ENCODE data around the gene RNF115.

The RNF115 gene

GRCh38 chr1:145846201-145846612, 22.3 kb upstream of the RNF115 start:
- Histone ChIP-seq H4K8ac (ENCODE audit: low read depth, low read length) (peak overlapping the region; percentile 80), H3K18ac (ENCODE audit: low read length) (peak overlapping the region; percentile 73), H3K27me3 (ENCODE audit: insufficient read depth, low read length) (no peaks in the 10 kb centered on the region), H2BK5ac (ENCODE audit: low read depth, low read length, poor library complexity) (no peak overlapping the region), H3K79me2 (ENCODE audit: control insufficient read depth, insufficient read depth, low read length, poor library complexity) (peaks cover 5% of the 10 kb centered on the region), H3K4me1 (ENCODE audit: control insufficient read depth in 1 of 2, insufficient read depth in 2 of 2, low read length in 2 of 2) (peaks cover 11 to 20% of the 10 kb centered on the region in 2 experiments), H3K14ac (ENCODE audit: low read length) (peak overlapping the region; percentile 75), H3K9ac (ENCODE audit: low read length) (no peak overlapping the region), H3K9me3 (ENCODE audit: insufficient read depth, low read depth, low read length) (no peaks in the 10 kb centered on the region), H2AK5ac (ENCODE audit: low read length) (peak overlapping the region; percentile 43), H3K23ac (ENCODE audit: low read length) (no peak overlapping the region), H2AFZ (ENCODE audit: insufficient read depth, low read length, poor library complexity) (peak overlapping the region; percentile 80), H3K36me3 (ENCODE audit: control insufficient read depth in 1 of 2, insufficient read depth in 2 of 2, low read length in 2 of 2) (peaks cover 22 to 42% of the 10 kb centered on the region in 2 experiments), H3K4ac (ENCODE audit: low read depth, low read length) (no peak overlapping the region), H3K4me3 (ENCODE audit: low read depth, low read length) (no peak overlapping the region), H2BK120ac (ENCODE audit: insufficient read depth, low read length, poor library complexity) (no peak overlapping the region), H4K91ac (ENCODE audit: low read depth, low read length) (peak overlapping the region; percentile 64), H2BK12ac (ENCODE audit: low read length) (no peak overlapping the region), H3K79me1 (ENCODE audit: low read length) (peaks cover 6% of the 10 kb centered on the region), H3K27ac (ENCODE audit: low read depth, low read length) (no peak overlapping the region), H3K4me2 (ENCODE audit: low read length) (peak overlapping the region; percentile 84), H4K12ac (ENCODE audit: low read depth, low read length) (no peak overlapping the region)
- peak in 1 of 2 donors; percentile 7 for DNase-seq
- WGBS (ENCODE audit: extremely low coverage, insufficient coverage, insufficient read length), result no CpG with 5 or more reads among the region's 3 CpGs

GRCh38 chr1:145845514-145846161, 21.7 kb upstream of the RNF115 start, which contains the start of gene NUDT17:
TSS of gene NUDT17 (plus strand) at chr1:145845630. CDS start at chr1:145845641, 11 bp downstream.
- H3K27ac ChIP-seq (ENCODE audit: low read depth, low read length), result no peak within 1 kb of the TSS
- H3K9me3 ChIP-seq (ENCODE audit: insufficient read depth, low read depth, low read length), result no peaks in the 10 kb centered on the region
- peak within 1 kb of the TSS; percentile 63 for H3K4me3 ChIP-seq (ENCODE audit: low read depth, low read length)
- peaks cover 11 to 20% of the 10 kb centered on the region in 2 experiments for H3K4me1 ChIP-seq (ENCODE audit: control insufficient read depth in 1 of 2, insufficient read depth in 2 of 2, low read length in 2 of 2)
- H3K79me2 ChIP-seq (ENCODE audit: control insufficient read depth, insufficient read depth, low read length, poor library complexity), result peaks cover 5% of the 10 kb centered on the region
- peak within 1 kb of the TSS; percentile 30 for H3K4ac ChIP-seq (ENCODE audit: low read depth, low read length)
- peak within 1 kb of the TSS; percentile 73 for H3K18ac ChIP-seq (ENCODE audit: low read length)
- no peak within 1 kb of the TSS for H3K23ac ChIP-seq (ENCODE audit: low read length)
- no peak within 1 kb of the TSS for H2BK12ac ChIP-seq (ENCODE audit: low read length)
- DNase-seq, result peak; percentile 84 to 91
- peak within 1 kb of the TSS; percentile 73 for H4K12ac ChIP-seq (ENCODE audit: low read depth, low read length)
- no peaks in the 10 kb centered on the region for H3K27me3 ChIP-seq (ENCODE audit: insufficient read depth, low read length)
- peak within 1 kb of the TSS; percentile 80 for H2AFZ ChIP-seq (ENCODE audit: insufficient read depth, low read length, poor library complexity)
- peaks cover 20 to 42% of the 10 kb centered on the region in 2 experiments for H3K36me3 ChIP-seq (ENCODE audit: control insufficient read depth in 1 of 2, insufficient read depth in 2 of 2, low read length in 2 of 2)
- peaks cover 6% of the 10 kb centered on the region for H3K79me1 ChIP-seq (ENCODE audit: low read length)
- peak within 1 kb of the TSS; percentile 43 for H2AK5ac ChIP-seq (ENCODE audit: low read length)
- WGBS (ENCODE audit: extremely low coverage, insufficient coverage, insufficient read length), result no CpG with 5 or more reads among the region's 50 CpGs
- H3K14ac ChIP-seq (ENCODE audit: low read length), result peak within 1 kb of the TSS; percentile 75
- peak within 1 kb of the TSS; percentile 34 for H2BK120ac ChIP-seq (ENCODE audit: insufficient read depth, low read length, poor library complexity)
- H3K4me2 ChIP-seq (ENCODE audit: low read length), result peak within 1 kb of the TSS; percentile 84
- H2BK5ac ChIP-seq (ENCODE audit: low read depth, low read length, poor library complexity), result no peak within 1 kb of the TSS
- peak within 1 kb of the TSS; percentile 64 for H4K91ac ChIP-seq (ENCODE audit: low read depth, low read length)
- H4K8ac ChIP-seq (ENCODE audit: low read depth, low read length), result peak within 1 kb of the TSS; percentile 80
- H3K9ac ChIP-seq (ENCODE audit: low read length), result peak within 1 kb of the TSS; percentile 16

GRCh38 chr1:145845144-145845513, 21.2 kb upstream of the RNF115 start:
- H4K12ac ChIP-seq (ENCODE audit: low read depth, low read length), result no peak overlapping the region
- H3K36me3 ChIP-seq (ENCODE audit: control insufficient read depth in 1 of 2, insufficient read depth in 2 of 2, low read length in 2 of 2), result peaks cover 17 to 37% of the 10 kb centered on the region in 2 experiments
- H3K79me1 ChIP-seq (ENCODE audit: low read length), result peaks cover 6% of the 10 kb centered on the region
- 100% methylated on average over 2 of the region's 4 CpGs for WGBS (ENCODE audit: extremely low coverage, insufficient coverage, insufficient read length)
- no peak overlapping the region for H2AK5ac ChIP-seq (ENCODE audit: low read length)
- no peak overlapping the region for H2BK12ac ChIP-seq (ENCODE audit: low read length)
- H3K18ac ChIP-seq (ENCODE audit: low read length), result no peak overlapping the region
- peaks cover 5% of the 10 kb centered on the region for H3K79me2 ChIP-seq (ENCODE audit: control insufficient read depth, insufficient read depth, low read length, poor library complexity)
- no peak overlapping the region for H3K9ac ChIP-seq (ENCODE audit: low read length)
- no peak overlapping the region for H2BK5ac ChIP-seq (ENCODE audit: low read depth, low read length, poor library complexity)
- peak overlapping the region; percentile 84 for H3K4me2 ChIP-seq (ENCODE audit: low read length)
- H3K14ac ChIP-seq (ENCODE audit: low read length), result no peak overlapping the region
- no peak overlapping the region for H4K91ac ChIP-seq (ENCODE audit: low read depth, low read length)
- no peak overlapping the region for H3K4ac ChIP-seq (ENCODE audit: low read depth, low read length)
- no peaks in the 10 kb centered on the region for H3K9me3 ChIP-seq (ENCODE audit: insufficient read depth, low read depth, low read length)
- no peak for DNase-seq
- no peak overlapping the region for H3K23ac ChIP-seq (ENCODE audit: low read length)
- no peak overlapping the region for H2BK120ac ChIP-seq (ENCODE audit: insufficient read depth, low read length, poor library complexity)
- H3K4me1 ChIP-seq (ENCODE audit: control insufficient read depth in 1 of 2, insufficient read depth in 2 of 2, low read length in 2 of 2), result peaks cover 11 to 16% of the 10 kb centered on the region in 2 experiments
- no peak overlapping the region for H3K4me3 ChIP-seq (ENCODE audit: low read depth, low read length)
- H3K27me3 ChIP-seq (ENCODE audit: insufficient read depth, low read length), result no peaks in the 10 kb centered on the region
- no peak overlapping the region for H4K8ac ChIP-seq (ENCODE audit: low read depth, low read length)
- H2AFZ ChIP-seq (ENCODE audit: insufficient read depth, low read length, poor library complexity), result no peak overlapping the region
- no peak overlapping the region for H3K27ac ChIP-seq (ENCODE audit: low read depth, low read length)

GRCh38 chr1:145843031-145843430, 19.1 kb upstream of the RNF115 start:
- no peak overlapping the region for H3K27ac ChIP-seq (ENCODE audit: low read depth, low read length)
- H2AK5ac ChIP-seq (ENCODE audit: low read length), result no peak overlapping the region
- H3K79me1 ChIP-seq (ENCODE audit: low read length), result peaks cover 6% of the 10 kb centered on the region
- H3K9me3 ChIP-seq (ENCODE audit: insufficient read depth, low read depth, low read length), result no peaks in the 10 kb centered on the region
- no peak overlapping the region for H4K12ac ChIP-seq (ENCODE audit: low read depth, low read length)
- H3K79me2 ChIP-seq (ENCODE audit: control insufficient read depth, insufficient read depth, low read length, poor library complexity), result peaks cover 5% of the 10 kb centered on the region
- H4K91ac ChIP-seq (ENCODE audit: low read depth, low read length), result no peak overlapping the region
- no CpG with 5 or more reads among the region's 3 CpGs for WGBS (ENCODE audit: extremely low coverage, insufficient coverage, insufficient read length)
- H2BK5ac ChIP-seq (ENCODE audit: low read depth, low read length, poor library complexity), result no peak overlapping the region
- no peak overlapping the region for H3K4ac ChIP-seq (ENCODE audit: low read depth, low read length)
- no peak overlapping the region for H3K4me3 ChIP-seq (ENCODE audit: low read depth, low read length)
- no peak overlapping the region for H2BK120ac ChIP-seq (ENCODE audit: insufficient read depth, low read length, poor library complexity)
- no peak overlapping the region for H3K23ac ChIP-seq (ENCODE audit: low read length)
- H3K14ac ChIP-seq (ENCODE audit: low read length), result no peak overlapping the region
- H3K18ac ChIP-seq (ENCODE audit: low read length), result no peak overlapping the region
- no peak overlapping the region for H2BK12ac ChIP-seq (ENCODE audit: low read length)
- H3K36me3 ChIP-seq (ENCODE audit: control insufficient read depth in 1 of 2, insufficient read depth in 2 of 2, low read length in 2 of 2), result peaks cover 20 to 41% of the 10 kb centered on the region in 2 experiments
- no peak overlapping the region for H4K8ac ChIP-seq (ENCODE audit: low read depth, low read length)
- H2AFZ ChIP-seq (ENCODE audit: insufficient read depth, low read length, poor library complexity), result no peak overlapping the region
- H3K27me3 ChIP-seq (ENCODE audit: insufficient read depth, low read length), result no peaks in the 10 kb centered on the region
- peaks cover 6 to 7% of the 10 kb centered on the region in 2 experiments for H3K4me1 ChIP-seq (ENCODE audit: control insufficient read depth in 1 of 2, insufficient read depth in 2 of 2, low read length in 2 of 2)
- no peak overlapping the region for H3K4me2 ChIP-seq (ENCODE audit: low read length)
- no peak overlapping the region for H3K9ac ChIP-seq (ENCODE audit: low read length)
- no peak for DNase-seq

Data from trophoblast cell (in vitro differentiated cells and primary cell).